NCI-H510A treated with DMSO at 0.1 percent for 48 hours (cell line): Measurements from ENCODE around the gene MEPE.
A peak's percentile ranks its signal among the peaks of the same experiment; 100 is the strongest.

Experiments
- DNase-seq: peaks from one replicate; lab custom pipeline; 2025; lab: John Stamatoyannopoulos, UW

Gene MEPE

GRCh38 chr4:87843936-87844335, 11.2 kb downstream of the MEPE start:
- peak; percentile 25 for DNase-seq

GRCh38 chr4:87844452-87844851, 11.7 kb downstream of the MEPE start:
- DNase-seq: no peak

- DNase-seq: no peak
Observed at GRCh38 chr4:87846226-87846625, 13.5 kb downstream of the MEPE start.

GRCh38 chr4:87848622-87849351, 16.0 kb downstream of the MEPE start:
- DNase-seq: peak; percentile 65

GRCh38 chr4:87849612-87850011, 16.8 kb downstream of the MEPE start:
- DNase-seq: no peak

- no peak for DNase-seq
Observed at GRCh38 chr4:87851332-87851731, 18.6 kb downstream of the MEPE start.

- no peak for DNase-seq
Observed at GRCh38 chr4:87851953-87852352, 19.2 kb downstream of the MEPE start.

- DNase-seq: peak; percentile 65
Observed at GRCh38 chr4:87853108-87853507, 20.3 kb downstream of the MEPE start.

GRCh38 chr4:87853891-87854290, 21.1 kb downstream of the MEPE start:
- no peak for DNase-seq

- no peak for DNase-seq
Observed at GRCh38 chr4:87855559-87855958, 22.8 kb downstream of the MEPE start.

- DNase-seq: no peak
Observed at GRCh38 chr4:87856816-87857215, 24.0 kb downstream of the MEPE start.

- DNase-seq: no peak
Observed at GRCh38 chr4:87857789-87858188, 25.0 kb downstream of the MEPE start.

- no peak for DNase-seq
Observed at GRCh38 chr4:87862236-87862635, 29.5 kb downstream of the MEPE start.

- DNase-seq: no peak
Observed at GRCh38 chr4:87863486-87863885, 30.7 kb downstream of the MEPE start.

GRCh38 chr4:87864321-87864720, 31.6 kb downstream of the MEPE start:
- DNase-seq: no peak

GRCh38 chr4:87865288-87865687, 32.5 kb downstream of the MEPE start:
- no peak for DNase-seq

GRCh38 chr4:87865960-87866598, 33.3 kb downstream of the MEPE start:
- no peak for DNase-seq

GRCh38 chr4:87868522-87868921, 35.8 kb downstream of the MEPE start:
- no peak for DNase-seq

GRCh38 chr4:87872028-87872427, 39.3 kb downstream of the MEPE start:
- DNase-seq: no peak

- no peak for DNase-seq
Observed at GRCh38 chr4:87875191-87875590, 42.4 kb downstream of the MEPE start.

GRCh38 chr4:87880106-87880505, 47.3 kb downstream of the MEPE start:
- no peak for DNase-seq

- no peak for DNase-seq
Observed at GRCh38 chr4:87881115-87881514, 48.3 kb downstream of the MEPE start.

GRCh38 chr4:87882321-87882720, 49.6 kb downstream of the MEPE start:
- no peak for DNase-seq

- DNase-seq: no peak
Observed at GRCh38 chr4:87882861-87883260, 50.1 kb downstream of the MEPE start.
